Neural progenitor cell (in vitro differentiated cells): ENCODE measurements around the gene NAP1L5.

Experiments
- CTCF ChIP-seq: fragments of 200-600 bp; sonication (generic); IDR thresholded peaks from 2 replicates; pipeline ENCODE4 v1.5.1; 2017; ENCODE audit warnings: antibody characterized with exemption, mild to moderate bottlenecking
- EZH2 ChIP-seq: fragments of 200-600 bp; sonication (generic); IDR thresholded peaks from 2 replicates; pipeline ENCODE4 v1.6.1; 2017; ENCODE audit warnings: antibody characterized with exemption, mild to moderate bottlenecking, moderate library complexity

- TF ChIP-seq CTCF = no peak
- TF ChIP-seq EZH2 = no peak
Observed at GRCh38 chr4:88693792-88694191, 3.8 kb downstream of the NAP1L5 start.
